Esophagus muscularis mucosa (tissue), 4 donors: ENCODE data around the gene SMARCC2.

Experiments
- EP300 ChIP-seq: sonication (generic); formaldehyde crosslinking; IDR thresholded peaks from one replicate; pipeline ENCODE4 v1.6.1; 2017; ENCODE audit warnings: antibody characterized with exemption
- POLR2A ChIP-seq: fragments of 450-650 bp; IDR thresholded peaks from one replicate; pipeline ENCODE4 v1.6.1; 2017; ENCODE audit warnings: antibody characterized with exemption, moderate library complexity, mild to moderate bottlenecking, low read depth
- TF ChIP-seq, protein P1 (sequence below), 3 experiments: fragments of 200-600 bp in 2 of 3; fragments of 450-650 bp in 1 of 3; sonication (generic) in 2 of 3; IDR thresholded peaks; one replicate each; pipeline ENCODE4 v1.5.1; 2017 to 2019; ENCODE audit warnings: antibody characterized with exemption in 3 of 3, mild to moderate bottlenecking in 2 of 3, moderate library complexity in 1 of 3

DNA sequence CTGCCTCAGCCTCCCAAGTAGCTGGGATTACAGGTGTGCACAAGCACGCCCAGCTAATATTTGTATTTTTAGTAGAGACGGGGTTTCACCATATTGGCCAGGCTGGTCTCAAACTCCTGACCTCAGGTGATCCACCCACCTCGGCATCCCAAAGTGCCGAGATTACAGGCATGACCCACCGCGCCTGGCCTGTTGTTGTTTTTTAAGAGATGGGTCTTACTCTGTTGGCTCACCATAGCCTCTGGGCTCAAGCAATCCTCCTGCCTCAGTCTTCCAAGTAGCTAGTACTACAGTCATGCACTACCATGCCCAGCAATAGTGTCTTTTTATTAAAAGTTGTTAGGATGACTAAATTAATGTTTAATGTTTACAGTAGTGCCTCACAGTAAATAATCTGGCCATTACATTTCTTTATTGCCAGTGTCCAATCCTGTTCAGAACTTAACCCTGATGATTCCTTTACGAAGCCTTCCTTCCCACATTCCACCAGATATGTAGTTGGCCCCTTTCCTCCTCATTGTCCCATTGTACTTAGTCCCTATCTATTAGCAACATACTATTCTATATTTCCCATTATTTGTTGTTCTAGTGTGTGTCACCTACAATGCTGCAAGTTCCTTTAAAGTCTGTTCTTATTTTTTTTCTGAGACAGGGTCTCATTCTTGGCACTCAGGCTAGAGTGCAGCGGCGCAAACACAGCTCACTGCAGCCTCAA, 8.8 kb upstream of the SMARCC2 start:
- TF ChIP-seq, protein P1, sequence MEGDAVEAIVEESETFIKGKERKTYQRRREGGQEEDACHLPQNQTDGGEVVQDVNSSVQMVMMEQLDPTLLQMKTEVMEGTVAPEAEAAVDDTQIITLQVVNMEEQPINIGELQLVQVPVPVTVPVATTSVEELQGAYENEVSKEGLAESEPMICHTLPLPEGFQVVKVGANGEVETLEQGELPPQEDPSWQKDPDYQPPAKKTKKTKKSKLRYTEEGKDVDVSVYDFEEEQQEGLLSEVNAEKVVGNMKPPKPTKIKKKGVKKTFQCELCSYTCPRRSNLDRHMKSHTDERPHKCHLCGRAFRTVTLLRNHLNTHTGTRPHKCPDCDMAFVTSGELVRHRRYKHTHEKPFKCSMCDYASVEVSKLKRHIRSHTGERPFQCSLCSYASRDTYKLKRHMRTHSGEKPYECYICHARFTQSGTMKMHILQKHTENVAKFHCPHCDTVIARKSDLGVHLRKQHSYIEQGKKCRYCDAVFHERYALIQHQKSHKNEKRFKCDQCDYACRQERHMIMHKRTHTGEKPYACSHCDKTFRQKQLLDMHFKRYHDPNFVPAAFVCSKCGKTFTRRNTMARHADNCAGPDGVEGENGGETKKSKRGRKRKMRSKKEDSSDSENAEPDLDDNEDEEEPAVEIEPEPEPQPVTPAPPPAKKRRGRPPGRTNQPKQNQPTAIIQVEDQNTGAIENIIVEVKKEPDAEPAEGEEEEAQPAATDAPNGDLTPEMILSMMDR (IDR thresholded peaks at IDR 0.05), result no peak
- TF ChIP-seq EP300 (no peak), POLR2A (no peak)
